GM19468 (cell line): ENCODE measurements around the gene NLRX1.
"Not testable (repeated sequence)": the region's sequence is repeated elsewhere in the genome, so short reads cannot be mapped to it uniquely, and the experiment has no call there.

ENCODE experiments used
- ATAC-seq: cut with Tn5 transposase; IDR thresholded peaks from one replicate; pipeline ENCODE4 v1.9.1; 2021; ENCODE audit warnings: mild to moderate bottlenecking, moderate library complexity, moderate number of reproducible peaks; ENCODE audit not compliant: unreplicated experiment; ENCODE audit errors: extremely low read depth

Gene NLRX1

GRCh38 chr11:119152604-119153003 is 15.9 kb upstream of the NLRX1 start:
- no peak for ATAC-seq

- ATAC-seq, result no peak
Measured at GRCh38 chr11:119153049-119153818, 15.3 kb upstream of the NLRX1 start.

- no peak for ATAC-seq
Measured at GRCh38 chr11:119154178-119154577, 14.3 kb upstream of the NLRX1 start.

- no peak for ATAC-seq
Measured at GRCh38 chr11:119155733-119156492, 12.6 kb upstream of the NLRX1 start.

GRCh38 chr11:119156496-119156895 is 12.0 kb upstream of the NLRX1 start:
- ATAC-seq, result no peak

- ATAC-seq, result no peak
Measured at GRCh38 chr11:119157063-119157462, 11.5 kb upstream of the NLRX1 start.

GRCh38 chr11:119158467-119158866 is 10.1 kb upstream of the NLRX1 start:
- no peak for ATAC-seq

- no peak for ATAC-seq
Measured at GRCh38 chr11:119160151-119160550, 8.4 kb upstream of the NLRX1 start.

- ATAC-seq, result no peak
Measured at GRCh38 chr11:119161871-119162270, 6.7 kb upstream of the NLRX1 start.

GRCh38 chr11:119166368-119167076 is 2.0 kb upstream of the NLRX1 start:
- ATAC-seq, result no peak

- ATAC-seq, result not testable (repeated sequence)
Measured at GRCh38 chr11:119167077-119167458, 1.5 kb upstream of the NLRX1 start.

GRCh38 chr11:119167933-119168332 is 592 bp upstream of the NLRX1 start:
- ATAC-seq, result no peak

GRCh38 chr11:119169282-119169719 is 776 bp downstream of the NLRX1 start:
- ATAC-seq, result no peak

GRCh38 chr11:119172513-119172912 is 4.0 kb downstream of the NLRX1 start:
- no peak for ATAC-seq

GRCh38 chr11:119173453-119173852 is 4.9 kb downstream of the NLRX1 start:
- ATAC-seq, result no peak

- ATAC-seq, result no peak
Measured at GRCh38 chr11:119175493-119176077, 7.1 kb downstream of the NLRX1 start.

- no peak for ATAC-seq
Measured at GRCh38 chr11:119178166-119178680, 9.7 kb downstream of the NLRX1 start.

GRCh38 chr11:119179342-119179741 is 10.8 kb downstream of the NLRX1 start:
- no peak for ATAC-seq

GRCh38 chr11:119179983-119180382 is 11.5 kb downstream of the NLRX1 start:
- ATAC-seq, result no peak
